ENCODE results near the gene CSH2.

The CSH2 gene

DNA sequence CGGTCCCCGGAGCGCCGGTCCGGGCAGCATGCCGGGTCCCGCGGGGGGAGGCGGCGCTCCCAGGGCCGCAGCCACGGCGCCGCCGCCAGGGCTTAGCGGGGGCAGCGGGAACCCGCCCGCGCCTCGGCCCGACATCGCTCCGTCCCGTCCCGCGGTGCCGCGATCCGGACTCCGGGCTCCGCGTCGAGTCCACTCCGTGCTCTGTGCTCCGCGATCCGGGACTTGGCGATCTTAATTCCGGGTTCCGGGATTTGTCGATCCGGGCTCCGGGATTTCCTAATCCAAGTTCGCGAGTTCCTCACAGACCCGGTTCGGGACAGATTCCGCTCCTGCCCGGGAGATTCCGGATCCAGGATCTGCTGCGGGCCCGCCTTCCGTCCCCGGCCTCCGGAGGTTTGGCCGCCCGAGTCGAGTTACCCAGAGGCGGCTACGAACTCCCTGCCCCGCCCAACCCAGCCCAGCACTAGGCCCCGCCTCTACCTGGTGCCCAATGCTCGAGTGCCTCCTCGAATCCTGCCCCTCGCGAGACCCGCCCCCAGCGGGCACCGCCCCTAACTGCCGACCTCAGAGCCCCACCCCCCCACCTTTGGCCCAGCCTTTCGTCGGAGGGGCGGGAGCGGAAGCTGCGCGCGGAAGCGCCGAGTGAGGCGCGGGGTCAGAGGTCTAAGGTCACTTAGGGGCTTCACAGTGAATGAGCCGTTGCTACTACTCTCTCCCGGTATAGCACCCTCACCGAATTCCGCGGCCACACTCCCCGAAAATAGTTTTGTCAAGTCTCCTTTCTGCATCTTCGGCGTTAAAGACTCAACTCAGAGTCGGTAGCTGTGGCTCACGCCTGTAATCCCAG is 30.7 kb downstream of the CSH2 start, which contains the start of gene SMARCD2 (continued):
- TF ChIP-seq ZNF138 (tag by site-specific recombination; IDR thresholded peaks at IDR 0.05; ENCODE audit: borderline replicate concordance): no peak
- TF ChIP-seq, protein P1, sequence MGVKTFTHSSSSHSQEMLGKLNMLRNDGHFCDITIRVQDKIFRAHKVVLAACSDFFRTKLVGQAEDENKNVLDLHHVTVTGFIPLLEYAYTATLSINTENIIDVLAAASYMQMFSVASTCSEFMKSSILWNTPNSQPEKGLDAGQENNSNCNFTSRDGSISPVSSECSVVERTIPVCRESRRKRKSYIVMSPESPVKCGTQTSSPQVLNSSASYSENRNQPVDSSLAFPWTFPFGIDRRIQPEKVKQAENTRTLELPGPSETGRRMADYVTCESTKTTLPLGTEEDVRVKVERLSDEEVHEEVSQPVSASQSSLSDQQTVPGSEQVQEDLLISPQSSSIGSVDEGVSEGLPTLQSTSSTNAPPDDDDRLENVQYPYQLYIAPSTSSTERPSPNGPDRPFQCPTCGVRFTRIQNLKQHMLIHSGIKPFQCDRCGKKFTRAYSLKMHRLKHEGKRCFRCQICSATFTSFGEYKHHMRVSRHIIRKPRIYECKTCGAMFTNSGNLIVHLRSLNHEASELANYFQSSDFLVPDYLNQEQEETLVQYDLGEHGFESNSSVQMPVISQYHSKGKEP (tag by site-specific recombination; IDR thresholded peaks at IDR 0.05): peak; percentile 96
- TF ChIP-seq HOXA7 (CRISPR knock-in tag; IDR thresholded peaks at IDR 0.05; ENCODE audit: borderline replicate concordance): no peak
- TF ChIP-seq KLF7 (tag by site-specific recombination; IDR thresholded peaks at IDR 0.05; ENCODE audit: borderline replicate concordance): peak; percentile 95
- TF ChIP-seq ZNF394 (tag by site-specific recombination; IDR thresholded peaks at IDR 0.05; ENCODE audit: borderline replicate concordance): peak; percentile 80
- no peak for TF ChIP-seq ZSCAN16 (tag by site-specific recombination; IDR thresholded peaks at IDR 0.05)
- TF ChIP-seq SP3 (tag by site-specific recombination; IDR thresholded peaks at IDR 0.05): peak; percentile 99
- TF ChIP-seq, protein P2, sequence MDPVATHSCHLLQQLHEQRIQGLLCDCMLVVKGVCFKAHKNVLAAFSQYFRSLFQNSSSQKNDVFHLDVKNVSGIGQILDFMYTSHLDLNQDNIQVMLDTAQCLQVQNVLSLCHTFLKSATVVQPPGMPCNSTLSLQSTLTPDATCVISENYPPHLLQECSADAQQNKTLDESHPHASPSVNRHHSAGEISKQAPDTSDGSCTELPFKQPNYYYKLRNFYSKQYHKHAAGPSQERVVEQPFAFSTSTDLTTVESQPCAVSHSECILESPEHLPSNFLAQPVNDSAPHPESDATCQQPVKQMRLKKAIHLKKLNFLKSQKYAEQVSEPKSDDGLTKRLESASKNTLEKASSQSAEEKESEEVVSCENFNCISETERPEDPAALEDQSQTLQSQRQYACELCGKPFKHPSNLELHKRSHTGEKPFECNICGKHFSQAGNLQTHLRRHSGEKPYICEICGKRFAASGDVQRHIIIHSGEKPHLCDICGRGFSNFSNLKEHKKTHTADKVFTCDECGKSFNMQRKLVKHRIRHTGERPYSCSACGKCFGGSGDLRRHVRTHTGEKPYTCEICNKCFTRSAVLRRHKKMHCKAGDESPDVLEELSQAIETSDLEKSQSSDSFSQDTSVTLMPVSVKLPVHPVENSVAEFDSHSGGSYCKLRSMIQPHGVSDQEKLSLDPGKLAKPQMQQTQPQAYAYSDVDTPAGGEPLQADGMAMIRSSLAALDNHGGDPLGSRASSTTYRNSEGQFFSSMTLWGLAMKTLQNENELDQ (tag by site-specific recombination; IDR thresholded peaks at IDR 0.05; ENCODE audit: low read depth): peak; percentile 75
- TF ChIP-seq, protein P3, sequence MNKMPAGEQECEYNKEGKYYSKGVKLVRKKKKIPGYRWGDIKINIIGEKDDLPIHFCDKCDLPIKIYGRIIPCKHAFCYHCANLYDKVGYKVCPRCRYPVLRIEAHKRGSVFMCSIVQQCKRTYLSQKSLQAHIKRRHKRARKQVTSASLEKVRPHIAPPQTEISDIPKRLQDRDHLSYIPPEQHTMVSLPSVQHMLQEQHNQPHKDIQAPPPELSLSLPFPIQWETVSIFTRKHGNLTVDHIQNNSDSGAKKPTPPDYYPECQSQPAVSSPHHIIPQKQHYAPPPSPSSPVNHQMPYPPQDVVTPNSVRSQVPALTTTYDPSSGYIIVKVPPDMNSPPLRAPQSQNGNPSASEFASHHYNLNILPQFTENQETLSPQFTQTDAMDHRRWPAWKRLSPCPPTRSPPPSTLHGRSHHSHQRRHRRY (tag by site-specific recombination; IDR thresholded peaks at IDR 0.05): 0 out of 2 replicates have a peak, but pooled peaks have one; percentile 29
- no peak for TF ChIP-seq TCF7L2 (IDR thresholded peaks at IDR 0.05; ENCODE audit: borderline replicate concordance, low read depth, low read length)
- TF ChIP-seq OSR2 (tag by site-specific recombination; IDR thresholded peaks at IDR 0.05): no peak
- TF ChIP-seq, protein P4, sequence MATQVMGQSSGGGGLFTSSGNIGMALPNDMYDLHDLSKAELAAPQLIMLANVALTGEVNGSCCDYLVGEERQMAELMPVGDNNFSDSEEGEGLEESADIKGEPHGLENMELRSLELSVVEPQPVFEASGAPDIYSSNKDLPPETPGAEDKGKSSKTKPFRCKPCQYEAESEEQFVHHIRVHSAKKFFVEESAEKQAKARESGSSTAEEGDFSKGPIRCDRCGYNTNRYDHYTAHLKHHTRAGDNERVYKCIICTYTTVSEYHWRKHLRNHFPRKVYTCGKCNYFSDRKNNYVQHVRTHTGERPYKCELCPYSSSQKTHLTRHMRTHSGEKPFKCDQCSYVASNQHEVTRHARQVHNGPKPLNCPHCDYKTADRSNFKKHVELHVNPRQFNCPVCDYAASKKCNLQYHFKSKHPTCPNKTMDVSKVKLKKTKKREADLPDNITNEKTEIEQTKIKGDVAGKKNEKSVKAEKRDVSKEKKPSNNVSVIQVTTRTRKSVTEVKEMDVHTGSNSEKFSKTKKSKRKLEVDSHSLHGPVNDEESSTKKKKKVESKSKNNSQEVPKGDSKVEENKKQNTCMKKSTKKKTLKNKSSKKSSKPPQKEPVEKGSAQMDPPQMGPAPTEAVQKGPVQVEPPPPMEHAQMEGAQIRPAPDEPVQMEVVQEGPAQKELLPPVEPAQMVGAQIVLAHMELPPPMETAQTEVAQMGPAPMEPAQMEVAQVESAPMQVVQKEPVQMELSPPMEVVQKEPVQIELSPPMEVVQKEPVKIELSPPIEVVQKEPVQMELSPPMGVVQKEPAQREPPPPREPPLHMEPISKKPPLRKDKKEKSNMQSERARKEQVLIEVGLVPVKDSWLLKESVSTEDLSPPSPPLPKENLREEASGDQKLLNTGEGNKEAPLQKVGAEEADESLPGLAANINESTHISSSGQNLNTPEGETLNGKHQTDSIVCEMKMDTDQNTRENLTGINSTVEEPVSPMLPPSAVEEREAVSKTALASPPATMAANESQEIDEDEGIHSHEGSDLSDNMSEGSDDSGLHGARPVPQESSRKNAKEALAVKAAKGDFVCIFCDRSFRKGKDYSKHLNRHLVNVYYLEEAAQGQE (tag by site-specific recombination; IDR thresholded peaks at IDR 0.05): peak; percentile 54
- no peak; the same call in 1 of the 2 replicates for TF ChIP-seq ZNF549 (tag by site-specific recombination; IDR thresholded peaks at IDR 0.05)
- TF ChIP-seq, protein P5, sequence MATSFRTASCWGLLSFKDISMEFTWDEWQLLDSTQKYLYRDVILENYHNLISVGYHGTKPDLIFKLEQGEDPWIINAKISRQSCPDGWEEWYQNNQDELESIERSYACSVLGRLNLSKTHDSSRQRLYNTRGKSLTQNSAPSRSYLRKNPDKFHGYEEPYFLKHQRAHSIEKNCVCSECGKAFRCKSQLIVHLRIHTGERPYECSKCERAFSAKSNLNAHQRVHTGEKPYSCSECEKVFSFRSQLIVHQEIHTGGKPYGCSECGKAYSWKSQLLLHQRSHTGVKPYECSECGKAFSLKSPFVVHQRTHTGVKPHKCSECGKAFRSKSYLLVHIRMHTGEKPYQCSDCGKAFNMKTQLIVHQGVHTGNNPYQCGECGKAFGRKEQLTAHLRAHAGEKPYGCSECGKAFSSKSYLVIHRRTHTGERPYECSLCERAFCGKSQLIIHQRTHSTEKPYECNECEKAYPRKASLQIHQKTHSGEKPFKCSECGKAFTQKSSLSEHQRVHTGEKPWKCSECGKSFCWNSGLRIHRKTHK (tag by site-specific recombination; IDR thresholded peaks at IDR 0.05): no peak
- TF ChIP-seq OVOL3 (tag by site-specific recombination; IDR thresholded peaks at IDR 0.05): peak; percentile 81; the same call in 1 of the 2 replicates
- no peak; the same call in 1 of the 2 replicates for TF ChIP-seq ZNF211 (tag by site-specific recombination; IDR thresholded peaks at IDR 0.05; ENCODE audit: low read depth)
- peak; percentile 44; the same call in 1 of the 2 replicates for TF ChIP-seq ZNF157 (tag by site-specific recombination; IDR thresholded peaks at IDR 0.05)
- TF ChIP-seq ZNF223 (tag by site-specific recombination; IDR thresholded peaks at IDR 0.05): no peak
- peak; percentile 83 for TF ChIP-seq ZNF76 (tag by site-specific recombination; IDR thresholded peaks at IDR 0.05; ENCODE audit: borderline replicate concordance, low read depth)
- no peak for TF ChIP-seq ZNF624 (tag by site-specific recombination; IDR thresholded peaks at IDR 0.05)
- TF ChIP-seq SETDB1 (IDR thresholded peaks at IDR 0.05; ENCODE audit: insufficient read length, low read length): no peak
- TF ChIP-seq ZNF473 (tag by site-specific recombination; IDR thresholded peaks at IDR 0.05): no peak
- TF ChIP-seq, protein P6, sequence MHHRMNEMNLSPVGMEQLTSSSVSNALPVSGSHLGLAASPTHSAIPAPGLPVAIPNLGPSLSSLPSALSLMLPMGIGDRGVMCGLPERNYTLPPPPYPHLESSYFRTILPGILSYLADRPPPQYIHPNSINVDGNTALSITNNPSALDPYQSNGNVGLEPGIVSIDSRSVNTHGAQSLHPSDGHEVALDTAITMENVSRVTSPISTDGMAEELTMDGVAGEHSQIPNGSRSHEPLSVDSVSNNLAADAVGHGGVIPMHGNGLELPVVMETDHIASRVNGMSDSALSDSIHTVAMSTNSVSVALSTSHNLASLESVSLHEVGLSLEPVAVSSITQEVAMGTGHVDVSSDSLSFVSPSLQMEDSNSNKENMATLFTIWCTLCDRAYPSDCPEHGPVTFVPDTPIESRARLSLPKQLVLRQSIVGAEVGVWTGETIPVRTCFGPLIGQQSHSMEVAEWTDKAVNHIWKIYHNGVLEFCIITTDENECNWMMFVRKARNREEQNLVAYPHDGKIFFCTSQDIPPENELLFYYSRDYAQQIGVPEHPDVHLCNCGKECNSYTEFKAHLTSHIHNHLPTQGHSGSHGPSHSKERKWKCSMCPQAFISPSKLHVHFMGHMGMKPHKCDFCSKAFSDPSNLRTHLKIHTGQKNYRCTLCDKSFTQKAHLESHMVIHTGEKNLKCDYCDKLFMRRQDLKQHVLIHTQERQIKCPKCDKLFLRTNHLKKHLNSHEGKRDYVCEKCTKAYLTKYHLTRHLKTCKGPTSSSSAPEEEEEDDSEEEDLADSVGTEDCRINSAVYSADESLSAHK (tag by site-specific recombination; IDR thresholded peaks at IDR 0.05): peak; percentile 74

Data from HEK293 (cell line).